ENCODE data around the gene SAE1. TPM values are rescaled to one million over a fixed set of nuclear protein-coding genes. Genes with fewer than 3 reads are reported as not detected.

Gene SAE1
- total RNA-seq, 1 experiment from 2014 or later = 324 TPM

GRCh38 chr19:47228937-47229675 lies 98.5 kb downstream of the SAE1 start:
- peaks cover 74% of the 10 kb centered on the region for H3K4me1 ChIP-seq (replicated peaks)
- no peaks in the 10 kb centered on the region for H3K9me3 ChIP-seq (replicated peaks)
- DNase-seq (ENCODE audit: low read depth in 1 of 2, low spot score in 2 of 2) = peak in 1 of 2 experiments; percentile 43
- no peak overlapping the region for H3K27ac ChIP-seq
- peak overlapping the region; percentile 66; the same call in 1 of the 2 replicates for H3K4me3 ChIP-seq
- H3K27me3 ChIP-seq (replicated peaks) = no peaks in the 10 kb centered on the region
- peaks cover 8% of the 10 kb centered on the region for H3K36me3 ChIP-seq

DNA sequence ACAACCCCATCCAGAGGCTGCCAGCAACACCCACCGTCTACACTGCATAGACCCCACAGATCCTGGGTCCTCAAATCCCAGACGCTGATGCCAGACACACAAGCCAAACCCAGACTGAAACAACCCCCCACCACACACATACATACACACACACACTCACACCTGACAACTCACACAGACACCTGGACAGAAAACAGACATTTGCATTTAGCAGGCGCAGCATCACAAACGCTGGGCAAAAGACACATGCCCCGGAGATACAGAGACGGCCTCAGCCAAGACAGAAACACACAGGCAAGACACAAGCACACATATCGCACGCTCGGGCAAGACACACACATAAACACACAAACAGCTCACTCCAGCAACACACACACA lies 99.0 kb downstream of the SAE1 start:
- H3K27me3 ChIP-seq (replicated peaks) = no peaks in the 10 kb centered on the region
- peak in 1 of 2 experiments; percentile 43 for DNase-seq (ENCODE audit: low read depth in 1 of 2, low spot score in 2 of 2)
- peaks cover 8% of the 10 kb centered on the region for H3K36me3 ChIP-seq
- H3K4me3 ChIP-seq = peak overlapping the region; percentile 66
- H3K9me3 ChIP-seq (replicated peaks) = no peaks in the 10 kb centered on the region
- H3K4me1 ChIP-seq (replicated peaks) = peaks cover 74% of the 10 kb centered on the region
- no peak overlapping the region for H3K27ac ChIP-seq

- Histone ChIP-seq H3K27me3 (replicated peaks) (no peaks in the 10 kb centered on the region), H3K4me3 (peak overlapping the region; percentile 66), H3K27ac (peak overlapping the region; percentile 33), H3K4me1 (replicated peaks) (peaks cover 72% of the 10 kb centered on the region), H3K36me3 (peaks cover 4% of the 10 kb centered on the region), H3K9me3 (replicated peaks) (no peaks in the 10 kb centered on the region)
- peak; percentile 42 to 65 for DNase-seq (ENCODE audit: low read depth in 1 of 2, low spot score in 2 of 2)
Observed at GRCh38 chr19:47230054-47230920, 99.7 kb downstream of the SAE1 start.

GRCh38 chr19:47230921-47231214 lies 100.2 kb downstream of the SAE1 start, which contains the start of gene BBC3:
Gene BBC3 (minus strand): TSS chr19:47231199. CDS start chr19:47228431, 2,768 bp downstream.
- Histone ChIP-seq H3K27me3 (replicated peaks) (no peaks in the 10 kb centered on the region), H3K9me3 (replicated peaks) (no peaks in the 10 kb centered on the region), H3K4me1 (replicated peaks) (peaks cover 66% of the 10 kb centered on the region), H3K4me3 (peak within 1 kb of the TSS; percentile 66), H3K36me3 (no peaks in the 10 kb centered on the region), H3K27ac (peak within 1 kb of the TSS; percentile 69)
- no peak for DNase-seq (ENCODE audit: low read depth in 1 of 2, low spot score in 2 of 2)

- Histone ChIP-seq H3K36me3 (no peaks in the 10 kb centered on the region), H3K9me3 (replicated peaks) (no peaks in the 10 kb centered on the region), H3K27ac (peak overlapping the region; percentile 69), H3K4me1 (replicated peaks) (peaks cover 60% of the 10 kb centered on the region), H3K4me3 (peak overlapping the region; percentile 66), H3K27me3 (replicated peaks) (no peaks in the 10 kb centered on the region)
- peak; percentile 82 to 93 for DNase-seq (ENCODE audit: low read depth in 1 of 2, low spot score in 2 of 2)
Observed at GRCh38 chr19:47231215-47232054, 100.8 kb downstream of the SAE1 start.

DNA sequence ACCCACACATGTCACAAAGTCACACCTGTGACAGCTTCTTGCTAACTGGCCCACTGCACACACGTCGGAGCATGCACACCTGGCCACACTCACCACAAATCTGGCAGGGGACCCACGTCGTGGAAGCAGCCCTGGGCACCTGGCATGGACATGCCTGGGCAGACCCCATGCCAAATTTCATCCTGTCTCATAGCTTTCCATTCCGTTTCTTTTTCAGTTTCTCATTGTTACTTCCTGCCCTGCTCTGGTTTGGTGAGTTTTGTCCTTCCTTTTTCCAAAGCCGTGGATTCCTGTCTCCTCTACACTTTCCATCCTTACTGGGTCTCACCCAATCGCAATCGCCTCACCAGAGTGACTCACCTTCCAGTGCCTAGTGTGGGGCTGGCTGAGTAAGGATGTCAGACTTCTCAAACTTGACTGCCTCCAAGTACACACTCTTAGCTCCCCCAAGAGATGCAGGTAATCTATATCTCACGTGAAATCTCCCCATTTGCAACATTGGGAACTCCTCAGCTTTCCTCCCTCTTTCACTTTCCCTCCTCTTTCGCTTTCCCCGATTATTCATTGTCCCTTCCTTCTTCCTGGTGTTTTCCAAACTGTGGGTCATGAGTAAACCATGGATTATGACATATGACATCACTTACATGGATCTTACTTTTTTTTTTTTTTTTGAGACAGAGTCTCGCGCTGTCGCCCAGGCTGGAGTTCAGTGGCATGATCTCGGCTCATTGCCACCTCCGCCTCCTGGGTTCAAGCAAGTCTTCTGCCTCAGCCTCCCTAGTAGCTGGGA lies 102.0 kb downstream of the SAE1 start:
- no peaks in the 10 kb centered on the region for H3K9me3 ChIP-seq (replicated peaks)
- DNase-seq (ENCODE audit: low read depth in 1 of 2, low spot score in 2 of 2) = peak; percentile 69 to 83
- H3K4me3 ChIP-seq = peak overlapping the region; percentile 66
- peak overlapping the region; percentile 81 for H3K27ac ChIP-seq
- no peaks in the 10 kb centered on the region for H3K36me3 ChIP-seq
- H3K27me3 ChIP-seq (replicated peaks) = no peaks in the 10 kb centered on the region
- H3K4me1 ChIP-seq (replicated peaks) = peaks cover 49% of the 10 kb centered on the region

DNA sequence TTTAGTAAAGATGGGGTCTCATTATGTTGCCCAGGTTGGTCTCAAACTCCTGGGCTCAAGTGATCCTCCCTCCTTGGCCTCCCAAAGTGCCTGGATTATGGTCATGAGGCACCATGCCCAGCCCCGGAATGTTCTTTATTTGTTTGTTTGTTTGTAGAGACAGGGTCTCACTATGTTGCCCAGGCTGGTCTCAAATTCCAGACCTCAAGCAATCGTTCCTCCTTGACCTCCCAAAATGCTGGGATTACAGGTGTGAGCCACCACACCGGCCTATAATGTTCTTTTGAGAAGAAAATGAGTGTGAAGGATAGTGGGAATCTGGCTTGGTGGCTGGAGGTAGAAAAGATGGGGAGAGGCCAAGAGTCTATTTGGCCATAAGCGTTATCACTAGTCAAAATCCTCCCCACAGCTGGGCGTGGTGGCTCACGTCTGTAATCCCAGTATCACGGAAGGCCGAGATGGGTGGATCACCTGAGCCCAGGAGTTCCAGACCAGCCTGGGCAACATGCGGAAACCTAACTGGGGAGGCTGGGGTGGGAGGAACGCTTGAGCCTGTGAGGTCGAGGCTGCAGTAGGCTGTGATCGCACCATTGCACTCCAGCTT lies 105.5 kb downstream of the SAE1 start:
- H3K4me3 ChIP-seq = no peak overlapping the region
- H3K4me1 ChIP-seq (replicated peaks) = peaks cover 31% of the 10 kb centered on the region
- H3K36me3 ChIP-seq = no peaks in the 10 kb centered on the region
- no peaks in the 10 kb centered on the region for H3K9me3 ChIP-seq (replicated peaks)
- DNase-seq (ENCODE audit: low read depth in 1 of 2, low spot score in 2 of 2) = no peak
- no peak overlapping the region for H3K27ac ChIP-seq
- H3K27me3 ChIP-seq (replicated peaks) = peaks cover 5% of the 10 kb centered on the region; the same call in 1 of the 2 replicates

DNA sequence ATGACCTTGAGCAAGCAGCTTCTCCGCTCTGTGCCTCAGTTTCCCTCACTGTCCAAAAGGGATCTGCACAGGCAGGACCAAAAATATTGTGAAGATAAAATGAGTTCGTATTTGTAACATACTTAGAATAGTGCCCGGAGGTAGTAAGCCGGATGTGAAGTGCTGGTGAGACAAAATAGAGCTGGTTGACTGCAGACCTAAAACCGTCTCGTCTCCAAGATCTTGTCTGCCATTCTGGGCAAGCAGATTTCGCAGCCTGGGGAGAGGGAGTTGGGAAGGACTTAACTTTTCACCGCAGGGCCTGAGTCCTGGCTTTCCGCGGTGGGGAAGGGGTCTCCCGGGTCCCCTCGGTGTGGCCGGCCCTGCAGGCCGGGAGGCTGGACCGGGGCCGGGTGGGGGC lies 108.5 kb downstream of the SAE1 start:
- Histone ChIP-seq H3K36me3 (no peaks in the 10 kb centered on the region), H3K4me3 (no peak overlapping the region), H3K27ac (no peak overlapping the region), H3K27me3 (replicated peaks) (peaks cover 5% of the 10 kb centered on the region; the same call in 1 of the 2 replicates), H3K4me1 (replicated peaks) (peaks cover 29% of the 10 kb centered on the region), H3K9me3 (replicated peaks) (no peaks in the 10 kb centered on the region)
- DNase-seq (ENCODE audit: low read depth in 1 of 2, low spot score in 2 of 2) = no peak

DNA sequence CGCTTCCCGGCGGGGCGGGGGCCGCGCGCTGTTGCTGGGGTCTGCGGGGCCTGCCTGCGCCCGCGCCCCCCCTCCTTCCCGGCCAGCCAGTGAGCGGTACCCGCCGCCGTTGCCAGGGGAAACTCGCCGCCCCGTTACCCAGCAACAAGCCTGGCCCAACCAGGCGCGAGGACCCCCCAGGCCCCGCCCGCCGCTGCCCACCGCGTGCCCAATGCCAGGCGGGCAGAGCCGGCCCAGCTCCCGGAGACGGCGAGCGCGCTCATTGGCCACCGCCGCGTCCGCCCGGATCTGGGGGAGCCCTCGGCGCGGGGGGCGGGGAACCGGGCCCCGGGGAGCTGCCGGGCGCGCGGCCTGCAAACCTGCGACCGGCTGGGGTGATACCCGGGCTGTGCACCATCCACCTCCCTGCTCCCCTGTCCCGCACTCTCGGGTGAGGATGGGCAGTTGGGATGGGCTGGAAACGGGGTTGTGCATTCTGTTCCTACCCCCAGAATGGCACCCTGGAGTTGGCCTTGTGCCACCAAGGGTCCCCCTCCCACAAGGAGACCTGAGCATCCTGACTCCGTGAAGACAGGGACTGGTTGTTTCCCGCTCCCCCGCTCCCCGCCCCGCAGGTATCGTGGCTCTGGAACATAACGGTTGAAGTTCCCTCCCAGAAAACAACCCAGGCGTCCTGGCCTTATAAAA lies 109.1 kb downstream of the SAE1 start:
- peaks cover 33% of the 10 kb centered on the region for H3K4me1 ChIP-seq (replicated peaks)
- no peak for DNase-seq (ENCODE audit: low read depth in 1 of 2, low spot score in 2 of 2)
- H3K9me3 ChIP-seq (replicated peaks) = no peaks in the 10 kb centered on the region
- no peak overlapping the region for H3K4me3 ChIP-seq
- H3K36me3 ChIP-seq = no peaks in the 10 kb centered on the region
- H3K27me3 ChIP-seq (replicated peaks) = peaks cover 5% of the 10 kb centered on the region; the same call in 1 of the 2 replicates
- no peak overlapping the region for H3K27ac ChIP-seq

GRCh38 chr19:47240556-47240955 lies 109.9 kb downstream of the SAE1 start:
- Histone ChIP-seq H3K9me3 (replicated peaks) (no peaks in the 10 kb centered on the region), H3K4me1 (replicated peaks) (peaks cover 38% of the 10 kb centered on the region), H3K36me3 (no peaks in the 10 kb centered on the region), H3K27me3 (replicated peaks) (peaks cover 5% of the 10 kb centered on the region; the same call in 1 of the 2 replicates), H3K27ac (no peak overlapping the region), H3K4me3 (no peak overlapping the region)
- DNase-seq (ENCODE audit: low read depth in 1 of 2, low spot score in 2 of 2) = no peak

DNA sequence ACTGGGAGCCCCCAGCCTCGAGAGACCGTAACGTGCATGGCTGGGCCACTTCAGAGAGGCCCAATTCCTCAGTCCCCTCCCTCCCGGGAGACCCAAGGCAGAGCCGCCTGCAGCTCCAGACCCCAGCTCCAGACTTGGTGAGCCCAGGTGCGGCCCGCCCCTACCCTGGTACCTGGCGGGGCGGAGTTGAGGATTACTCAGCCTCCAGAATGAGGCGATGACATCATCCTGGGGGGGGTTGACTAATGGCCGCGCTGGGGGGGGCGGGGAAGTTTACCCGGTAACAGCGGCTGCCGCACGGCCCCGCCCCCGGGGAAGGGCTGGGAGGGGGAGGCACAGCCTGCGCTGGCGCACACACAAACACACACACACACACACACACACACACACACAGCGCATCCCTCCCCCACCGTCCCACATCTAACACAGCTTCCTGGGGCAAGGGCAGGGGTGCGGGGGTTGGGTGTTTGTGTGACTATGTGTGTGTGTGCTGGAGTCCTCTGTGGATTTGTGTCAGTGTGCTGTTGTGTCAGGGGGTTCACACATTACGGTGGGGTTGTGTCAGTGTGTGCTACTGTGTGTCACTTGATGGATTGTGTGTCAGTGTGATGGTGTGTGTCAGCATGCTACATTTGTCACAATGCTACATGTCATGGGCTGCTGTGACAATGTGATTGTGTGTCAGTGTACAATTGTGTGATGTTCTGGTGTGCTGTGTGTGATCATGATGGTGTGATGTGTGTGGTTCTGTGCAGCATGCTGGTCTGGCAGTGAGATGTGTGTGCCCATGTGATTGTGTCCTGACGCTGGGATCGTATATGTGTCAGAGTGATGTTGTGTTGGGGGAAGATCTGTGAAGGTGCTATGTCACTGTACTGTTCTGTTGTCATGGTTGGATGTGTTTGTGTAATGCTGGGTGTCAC lies 110.6 kb downstream of the SAE1 start:
- Histone ChIP-seq H3K36me3 (no peaks in the 10 kb centered on the region), H3K4me3 (no peak overlapping the region), H3K27me3 (replicated peaks) (peaks cover 5% of the 10 kb centered on the region; the same call in 1 of the 2 replicates), H3K27ac (no peak overlapping the region), H3K4me1 (replicated peaks) (peaks cover 38% of the 10 kb centered on the region), H3K9me3 (replicated peaks) (no peaks in the 10 kb centered on the region)
- DNase-seq (ENCODE audit: low read depth in 1 of 2, low spot score in 2 of 2) = peak; percentile 48 to 79
